Measurements from ENCODE around the gene PFDN6.
"Not testable (repeated sequence)": the region's sequence is repeated elsewhere in the genome, so short reads cannot be mapped to it uniquely, and the experiment has no call there.

The PFDN6 gene

GRCh38 chr6:33273924-33274902 lies 15.2 kb upstream of the PFDN6 start:
- DNase-seq, result no peak

- DNase-seq, result not testable (repeated sequence)
Observed at GRCh38 chr6:33275795-33276580, 13.4 kb upstream of the PFDN6 start.

GRCh38 chr6:33276581-33276863 lies 12.9 kb upstream of the PFDN6 start:
- DNase-seq, result no peak

- peak in 1 of 2 experiments; percentile 10 for DNase-seq
Observed at GRCh38 chr6:33276864-33277662, 12.3 kb upstream of the PFDN6 start, which contains the start of gene B3GALT4. TSS of gene B3GALT4 (plus strand) at chr6:33277123. CDS start at chr6:33277420, 297 bp downstream.

GRCh38 chr6:33277663-33278391 lies 11.6 kb upstream of the PFDN6 start:
- DNase-seq, result no peak

GRCh38 chr6:33278392-33278741 lies 11.0 kb upstream of the PFDN6 start:
- DNase-seq, result no peak

GRCh38 chr6:33278810-33279209 lies 10.6 kb upstream of the PFDN6 start:
- no peak for DNase-seq

GRCh38 chr6:33279257-33279695 lies 10.1 kb upstream of the PFDN6 start:
- peak; percentile 2 to 31 for DNase-seq

- DNase-seq, result no peak
Observed at GRCh38 chr6:33279971-33280511, 9.4 kb upstream of the PFDN6 start.

GRCh38 chr6:33280539-33280938 lies 8.9 kb upstream of the PFDN6 start:
- no peak for DNase-seq

- DNase-seq, result not testable (repeated sequence)
Observed at GRCh38 chr6:33285214-33285613, 4.2 kb upstream of the PFDN6 start.

- no peak for DNase-seq
Observed at GRCh38 chr6:33286946-33287914, 2.2 kb upstream of the PFDN6 start.

- no peak for DNase-seq
Observed at GRCh38 chr6:33288141-33288920, 1.1 kb upstream of the PFDN6 start.

GRCh38 chr6:33289784-33290315 lies 449 bp downstream of the PFDN6 start:
- DNase-seq, result no peak

- DNase-seq, result no peak
Observed at GRCh38 chr6:33290459-33290858, 1.1 kb downstream of the PFDN6 start.

GRCh38 chr6:33292996-33293682 lies 3.7 kb downstream of the PFDN6 start:
- no peak for DNase-seq

GRCh38 chr6:33294086-33294823 lies 4.9 kb downstream of the PFDN6 start:
- DNase-seq, result no peak

All from cerebellar nuclear complex (tissue), 1 donor.